Neural cell (in vitro differentiated cells): ENCODE results near the gene CES1.

Experiments
- CTCF ChIP-seq: fragments of 450-650 bp; IDR thresholded peaks from 2 replicates; pipeline ENCODE4 v1.5.1; 2014; ENCODE audit warnings: antibody characterized with exemption, mild to moderate bottlenecking, moderate library complexity; ENCODE audit not compliant: poor library complexity, severe bottlenecking
- EP300 ChIP-seq: fragments of 450-650 bp; conservative IDR thresholded peaks from 2 replicates; pipeline ENCODE4 v1.6.1; 2014; ENCODE audit warnings: antibody characterized with exemption, mild to moderate bottlenecking, moderate library complexity; ENCODE audit not compliant: poor library complexity, severe bottlenecking
- EZH2 ChIP-seq: fragments of 200-600, 300-800 bp; shearing (Covaris generic), sonication (generic); IDR thresholded peaks from 2 replicates; pipeline ENCODE4 v1.6.1; 2014; ENCODE audit warnings: antibody characterized with exemption, low read length, borderline replicate concordance, mild to moderate bottlenecking; ENCODE audit not compliant: insufficient read depth, poor library complexity, severe bottlenecking
- MXI1 ChIP-seq: fragments of 450-650 bp; conservative IDR thresholded peaks from 2 replicates; pipeline ENCODE4 v1.6.1; 2014; ENCODE audit warnings: antibody characterized with exemption, mild to moderate bottlenecking; ENCODE audit not compliant: poor library complexity, severe bottlenecking
- POLR2AphosphoS5 ChIP-seq: IDR thresholded peaks from 2 replicates; pipeline ENCODE4 v1.6.1; 2012
- REST ChIP-seq: IDR thresholded peaks from 2 replicates; pipeline ENCODE4 v1.6.1; 2012; ENCODE audit warnings: borderline replicate concordance
- TAF1 ChIP-seq: IDR thresholded peaks from 2 replicates; pipeline ENCODE4 v1.6.1; 2012; ENCODE audit warnings: low read depth

- TF ChIP-seq EP300 (no peak), REST (no peak), POLR2AphosphoS5 (no peak), MXI1 (no peak), CTCF (no peak), EZH2 (no peak), TAF1 (no peak)
Observed at GRCh38 chr16:55756963-55757362, 75.9 kb downstream of the CES1 start.
